Measurements from ENCODE around the gene GSE1.

DNA sequence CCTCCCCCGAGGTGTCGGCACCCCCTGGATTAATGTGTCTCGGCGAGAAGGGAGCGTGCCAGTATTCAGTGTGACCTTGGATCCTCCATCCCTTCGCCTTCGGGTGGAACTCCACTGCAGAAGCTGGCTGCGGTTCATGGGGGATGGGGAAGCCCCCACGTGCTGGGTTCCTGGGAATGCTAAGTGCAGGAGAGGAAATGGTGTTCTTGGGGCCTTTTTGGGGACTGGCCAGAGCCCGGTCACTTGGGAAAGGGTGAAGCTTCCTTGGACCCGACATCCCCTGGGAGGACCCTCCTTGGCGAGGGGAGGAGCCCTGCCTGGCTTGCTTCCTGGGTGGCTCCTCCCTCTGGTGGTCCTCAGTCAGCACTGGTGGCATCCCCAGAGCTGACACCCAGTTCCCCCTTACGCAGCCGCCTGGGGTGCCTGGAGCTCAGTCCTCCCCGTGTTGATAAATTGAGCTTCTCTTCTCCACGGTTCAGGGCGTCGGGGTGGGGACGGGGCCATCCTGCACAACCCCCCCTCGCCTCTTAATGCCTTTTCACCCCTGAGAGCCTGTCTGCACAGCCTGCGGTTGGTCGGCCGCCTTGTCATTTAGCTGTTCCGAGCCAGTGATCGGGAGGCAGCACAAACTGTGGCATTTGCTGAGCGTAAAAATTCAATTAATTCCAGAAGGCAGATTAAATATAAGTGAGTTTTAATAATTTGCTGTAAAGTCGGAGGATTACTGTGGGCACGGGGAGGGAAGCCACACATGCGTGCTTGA, 30.7 kb upstream of the GSE1 start:
- TF ChIP-seq, protein P1, sequence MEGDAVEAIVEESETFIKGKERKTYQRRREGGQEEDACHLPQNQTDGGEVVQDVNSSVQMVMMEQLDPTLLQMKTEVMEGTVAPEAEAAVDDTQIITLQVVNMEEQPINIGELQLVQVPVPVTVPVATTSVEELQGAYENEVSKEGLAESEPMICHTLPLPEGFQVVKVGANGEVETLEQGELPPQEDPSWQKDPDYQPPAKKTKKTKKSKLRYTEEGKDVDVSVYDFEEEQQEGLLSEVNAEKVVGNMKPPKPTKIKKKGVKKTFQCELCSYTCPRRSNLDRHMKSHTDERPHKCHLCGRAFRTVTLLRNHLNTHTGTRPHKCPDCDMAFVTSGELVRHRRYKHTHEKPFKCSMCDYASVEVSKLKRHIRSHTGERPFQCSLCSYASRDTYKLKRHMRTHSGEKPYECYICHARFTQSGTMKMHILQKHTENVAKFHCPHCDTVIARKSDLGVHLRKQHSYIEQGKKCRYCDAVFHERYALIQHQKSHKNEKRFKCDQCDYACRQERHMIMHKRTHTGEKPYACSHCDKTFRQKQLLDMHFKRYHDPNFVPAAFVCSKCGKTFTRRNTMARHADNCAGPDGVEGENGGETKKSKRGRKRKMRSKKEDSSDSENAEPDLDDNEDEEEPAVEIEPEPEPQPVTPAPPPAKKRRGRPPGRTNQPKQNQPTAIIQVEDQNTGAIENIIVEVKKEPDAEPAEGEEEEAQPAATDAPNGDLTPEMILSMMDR (IDR thresholded peaks at IDR 0.05) = no peak
- no peak for TF ChIP-seq POLR2A (IDR thresholded peaks at IDR 0.05)
